Suprapubic skin (tissue), 4 donors: ENCODE measurements around the gene EXTL1. TPM values are rescaled to one million over a fixed set of nuclear protein-coding genes. Genes with fewer than 3 reads are reported as not detected.

ENCODE experiments used
- DNase-seq, 2 donors: peaks; one replicate each; pipeline ENCODE4 v3.0.0-alpha.2; 2019; ENCODE audit warnings: low spot score in 2 of 2
- H3K27ac ChIP-seq: fragments of 200-600 bp; sonication (generic); one replicate; pipeline ENCODE4 v1.5.1; 2019
- H3K27me3 ChIP-seq: fragments of 200-600 bp; sonication (generic); one replicate; pipeline ENCODE4 v1.5.1; 2019
- H3K36me3 ChIP-seq: fragments of 200-600 bp; sonication (generic); one replicate; pipeline ENCODE4 v1.5.1; 2019
- H3K4me1 ChIP-seq: fragments of 200-600 bp; sonication (generic); one replicate; pipeline ENCODE4 v1.5.1; 2019
- H3K4me3 ChIP-seq: fragments of 200-600 bp; sonication (generic); one replicate; pipeline ENCODE4 v1.5.1; 2019; ENCODE audit warnings: mild to moderate bottlenecking
- H3K9me3 ChIP-seq: fragments of 200-600 bp; sonication (generic); one replicate; pipeline ENCODE4 v1.5.1; 2019
- CTCF ChIP-seq, 2 donors: fragments of 200-600 bp in 1 of 2; fragments of 450-650 bp in 1 of 2; sonication (generic) in 1 of 2; IDR thresholded peaks; one replicate each; pipeline ENCODE4 v1.5.1; 2016 to 2019; ENCODE audit warnings: antibody characterized with exemption in 2 of 2, mild to moderate bottlenecking in 1 of 2, moderate library complexity in 1 of 2
- EP300 ChIP-seq: sonication (generic); formaldehyde crosslinking; IDR thresholded peaks from one replicate; pipeline ENCODE4 v1.6.1; 2017; ENCODE audit warnings: antibody characterized with exemption
- POLR2A ChIP-seq, 2 donors: fragments of 450-650 bp; IDR thresholded peaks; one replicate each; pipeline ENCODE4 v1.6.1; 2017; ENCODE audit warnings: antibody characterized with exemption in 2 of 2, mild to moderate bottlenecking in 2 of 2, moderate library complexity in 2 of 2
- POLR2AphosphoS5 ChIP-seq, 3 donors: sonication (generic); formaldehyde crosslinking; IDR thresholded peaks; one replicate each; pipeline ENCODE4 v1.6.1; 2017; ENCODE audit warnings: antibody characterized with exemption in 3 of 3
- WGBS: methylation state at CpG from one replicate; pipeline ENCODE4 v1.1.5; 2018; 5-methylcytosine and 5-hydroxymethylcytosine counted together
- total RNA-seq, 4 donors: library from RNA; depleted of rRNA; stranded (reverse); fragments of >200 nt; gene quantifications; one replicate each; pipeline ENCODE4 v1.1.0, GENCODE V29; 2016

Gene EXTL1
- total RNA-seq, 4 donors from 2014 or later: 1.6 to 9.5 (median 4.2) TPM

- no peaks in the 10 kb centered on the region for H3K9me3 ChIP-seq
- H3K36me3 ChIP-seq: no peaks in the 10 kb centered on the region
- WGBS: 80% methylated on average over 17 of the region's 18 CpGs
- no peak for TF ChIP-seq POLR2AphosphoS5 (IDR thresholded peaks at IDR 0.05)
- no peak for TF ChIP-seq POLR2A (IDR thresholded peaks at IDR 0.05)
- no peak for TF ChIP-seq CTCF (IDR thresholded peaks at IDR 0.05)
- TF ChIP-seq EP300: no peak
- no peak overlapping the region for H3K4me3 ChIP-seq
- H3K4me1 ChIP-seq: peaks cover 31% of the 10 kb centered on the region
- H3K27me3 ChIP-seq: no peaks in the 10 kb centered on the region
- DNase-seq: no peak
- H3K27ac ChIP-seq: no peak overlapping the region
Measured at GRCh38 chr1:25999041-25999800, 22.4 kb upstream of the EXTL1 start.

DNA sequence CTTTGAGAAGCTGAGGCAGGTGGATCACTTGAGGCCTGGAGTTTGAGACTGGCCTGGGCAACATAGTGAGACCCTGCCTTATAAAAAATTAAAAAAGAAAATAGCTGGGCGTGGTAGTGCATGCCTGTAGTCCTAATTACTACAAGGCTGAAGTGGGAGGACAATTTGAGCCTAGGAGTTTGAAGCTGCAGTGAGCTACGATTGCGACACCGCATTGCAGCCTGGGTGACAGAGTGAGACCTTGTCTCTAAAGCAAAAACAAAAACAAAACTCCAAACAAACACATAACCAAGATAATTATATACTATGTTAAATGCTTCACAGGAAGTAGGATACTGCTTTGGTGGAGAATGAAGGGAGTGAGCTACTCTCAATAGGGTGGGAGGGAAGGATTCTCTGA is 18.3 kb upstream of the EXTL1 start:
- TF ChIP-seq POLR2AphosphoS5 (IDR thresholded peaks at IDR 0.05): no peak
- TF ChIP-seq POLR2A (IDR thresholded peaks at IDR 0.05): no peak
- TF ChIP-seq CTCF (IDR thresholded peaks at IDR 0.05): no peak
- no peak for TF ChIP-seq EP300

DNA sequence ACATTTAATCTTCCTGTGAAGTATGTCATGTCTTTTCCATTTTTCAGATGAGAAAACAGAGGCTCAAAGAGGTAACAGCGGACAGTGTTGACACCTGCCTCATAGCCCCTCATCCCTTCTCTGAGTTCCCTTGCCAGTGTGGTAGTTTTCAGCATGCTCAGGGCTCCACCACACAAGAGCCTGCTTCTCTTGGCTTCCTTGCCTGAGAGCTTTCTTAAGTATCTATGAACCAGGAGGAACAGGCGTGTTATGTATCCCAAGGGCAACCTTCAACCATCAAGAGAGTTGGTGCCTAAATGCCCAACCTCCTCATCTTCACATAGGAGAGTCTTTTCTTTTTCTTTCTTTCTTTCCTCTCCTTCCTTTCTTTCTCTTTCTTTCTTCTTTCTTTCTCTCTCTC is 17.8 kb upstream of the EXTL1 start:
- WGBS: 74% methylated on average over 2 of the region's 2 CpGs
- no peak for TF ChIP-seq EP300
- no peak for TF ChIP-seq POLR2AphosphoS5 (IDR thresholded peaks at IDR 0.05)
- no peak for TF ChIP-seq CTCF (IDR thresholded peaks at IDR 0.05)

More for the DNA sequence above, 18.3 kb upstream of the EXTL1 start:
- Histone ChIP-seq H3K36me3 (no peaks in the 10 kb centered on the region), H3K4me1 (peaks cover 35% of the 10 kb centered on the region), H3K27me3 (no peaks in the 10 kb centered on the region), H3K9me3 (no peaks in the 10 kb centered on the region), H3K27ac (no peak overlapping the region), H3K4me3 (no peak overlapping the region)
- 70% methylated on average over 4 of the region's 4 CpGs for WGBS
- no peak for DNase-seq

DNA sequence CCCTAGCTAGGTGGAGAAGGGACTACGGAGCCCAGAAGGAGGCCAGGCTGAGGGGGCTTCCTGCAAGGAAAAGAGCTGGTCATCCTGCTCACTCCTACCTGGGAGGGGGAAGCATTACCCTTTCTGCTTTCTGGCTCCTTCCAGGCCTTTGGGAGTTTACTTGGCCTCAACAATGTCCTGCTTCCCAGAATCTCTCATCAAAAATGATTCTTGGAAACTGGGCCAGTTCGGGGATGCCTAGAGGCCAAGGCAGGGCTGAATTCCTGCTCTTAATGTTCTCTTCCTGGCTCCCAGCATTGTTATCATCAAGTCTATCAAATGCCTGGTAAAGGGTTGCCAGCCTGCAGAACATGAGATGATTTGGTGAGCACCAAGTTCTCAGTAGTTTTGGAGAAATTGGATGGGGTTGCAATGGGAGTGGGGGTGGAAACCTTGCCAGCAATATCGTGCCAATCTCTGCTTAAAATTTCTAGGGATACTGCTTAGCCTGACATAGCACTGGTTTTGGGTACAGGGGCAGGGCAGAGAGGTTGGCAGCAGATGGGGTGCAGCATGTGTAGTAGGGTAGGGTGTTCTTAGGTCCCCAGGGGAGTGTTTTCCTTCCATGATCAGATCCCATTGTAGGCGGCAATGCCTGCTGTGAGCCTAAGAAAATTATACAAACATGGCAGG is 16.0 kb upstream of the EXTL1 start:
- DNase-seq: no peak
- 29% methylated on average over 4 of the region's 4 CpGs for WGBS
- Histone ChIP-seq H3K36me3 (no peaks in the 10 kb centered on the region), H3K27ac (peak overlapping the region; percentile 39), H3K4me3 (no peak overlapping the region), H3K27me3 (no peaks in the 10 kb centered on the region), H3K9me3 (no peaks in the 10 kb centered on the region), H3K4me1 (peaks cover 27% of the 10 kb centered on the region)
- TF ChIP-seq POLR2A (IDR thresholded peaks at IDR 0.05) (no peak), POLR2AphosphoS5 (IDR thresholded peaks at IDR 0.05) (no peak), CTCF (IDR thresholded peaks at IDR 0.05) (no peak), EP300 (no peak)

More for the DNA sequence above, 17.8 kb upstream of the EXTL1 start:
- no peak for DNase-seq
- Histone ChIP-seq H3K9me3 (no peaks in the 10 kb centered on the region), H3K4me1 (peaks cover 30% of the 10 kb centered on the region), H3K27ac (no peak overlapping the region), H3K27me3 (no peaks in the 10 kb centered on the region), H3K36me3 (no peaks in the 10 kb centered on the region), H3K4me3 (no peak overlapping the region)

DNA sequence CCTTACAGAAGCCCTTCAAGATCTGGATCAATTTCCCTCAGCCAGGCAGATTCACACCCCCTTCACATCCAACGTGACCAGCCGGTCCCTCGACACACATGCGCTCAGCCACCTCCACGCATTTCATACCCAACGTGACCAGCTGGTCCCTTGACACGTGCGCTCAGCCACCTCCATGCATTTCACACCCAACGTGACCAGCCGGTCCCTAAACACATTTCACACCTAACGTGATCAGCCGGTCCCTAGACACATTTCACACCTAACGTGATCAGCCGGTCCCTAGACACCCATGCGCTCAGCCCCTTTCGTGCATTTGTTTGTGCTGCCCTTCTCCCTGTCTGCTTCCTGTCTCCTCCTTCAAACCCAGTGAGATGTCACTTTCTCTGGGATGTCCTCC is 14.9 kb upstream of the EXTL1 start:
- H3K36me3 ChIP-seq: no peaks in the 10 kb centered on the region
- 93% methylated on average over 16 of the region's 16 CpGs for WGBS
- H3K27me3 ChIP-seq: no peaks in the 10 kb centered on the region

More for the DNA sequence above, 14.9 kb upstream of the EXTL1 start:
- no peak for TF ChIP-seq EP300
- TF ChIP-seq POLR2A (IDR thresholded peaks at IDR 0.05): no peak
- TF ChIP-seq POLR2AphosphoS5 (IDR thresholded peaks at IDR 0.05): no peak
- TF ChIP-seq CTCF (IDR thresholded peaks at IDR 0.05): no peak
- Histone ChIP-seq H3K4me1 (peaks cover 27% of the 10 kb centered on the region), H3K4me3 (no peak overlapping the region), H3K9me3 (no peaks in the 10 kb centered on the region), H3K27ac (no peak overlapping the region)
- no peak for DNase-seq
